Keratinocyte (primary cell): ENCODE data around the gene SORD. TPM values are rescaled to one million over a fixed set of nuclear protein-coding genes. Genes with fewer than 3 reads are reported as not detected.

Experiments used
- DNase-seq: peaks from one replicate; pipeline ENCODE4 v3.0.0-alpha.2; 2011; ENCODE audit warnings: low read depth, missing footprints, low spot score
- FAIRE-seq: peaks from 2 replicates; lab custom pipeline; 2011; peaks lifted over from hg19 to GRCh38; lab: Jason Lieb, UNC
- H2AFZ ChIP-seq: 2 replicates; pipeline ENCODE4 v1.6.0; 2012; ENCODE audit warnings: low read length, control low read depth, inconsistent platforms; ENCODE audit not compliant: control insufficient read depth
- H3K27ac ChIP-seq: 2 replicates; pipeline ENCODE4 v1.5.1; 2011; ENCODE audit warnings: low read length; ENCODE audit not compliant: control insufficient read depth, insufficient read depth
- H3K27me3 ChIP-seq: 3 replicates; pipeline ENCODE4 v1.6.0; 2011; ENCODE audit warnings: low read length; ENCODE audit not compliant: control insufficient read depth, insufficient read depth; ENCODE audit errors: extremely low read depth
- H3K36me3 ChIP-seq, 2 experiments: 2 replicates in 1 of 2; 3 replicates in 1 of 2; pipeline ENCODE4 v1.5.1; 2011; ENCODE audit warnings: low read length in 2 of 2, mild to moderate bottlenecking in 1 of 2; ENCODE audit not compliant: control insufficient read depth in 2 of 2, insufficient read depth in 2 of 2; ENCODE audit errors: extremely low read depth in 1 of 2
- H3K4me1 ChIP-seq: 3 replicates; pipeline ENCODE4 v1.5.1; 2011; ENCODE audit warnings: low read length; ENCODE audit not compliant: control insufficient read depth, insufficient read depth; ENCODE audit errors: extremely low read depth
- H3K4me2 ChIP-seq: 3 replicates; pipeline ENCODE4 v1.6.0; 2011; ENCODE audit warnings: low read depth, low read length; ENCODE audit not compliant: control insufficient read depth, insufficient read depth; ENCODE audit errors: extremely low read depth
- H3K4me3 ChIP-seq, 3 experiments: fragments of 200-600 bp in 1 of 3; sonication (generic) in 1 of 3; 2 replicates in 2 of 3; 3 replicates in 1 of 3; pipeline ENCODE4 v1.5.1; 2011 to 2016; ENCODE audit warnings: low read length in 3 of 3, mild to moderate bottlenecking in 3 of 3, control low read depth in 2 of 3, inconsistent platforms in 1 of 3, low read depth in 1 of 3, mixed read lengths in 1 of 3, mixed run types in 1 of 3, moderate library complexity in 1 of 3; ENCODE audit not compliant: control insufficient read depth in 2 of 3, insufficient read depth in 2 of 3; ENCODE audit errors: extremely low read depth in 1 of 3
- H3K79me2 ChIP-seq: 2 replicates; pipeline ENCODE4 v1.6.0; 2012; ENCODE audit warnings: low read length; ENCODE audit not compliant: control insufficient read depth, insufficient read depth
- H3K9ac ChIP-seq: 3 replicates; pipeline ENCODE4 v1.6.0; 2011; ENCODE audit warnings: low read length; ENCODE audit not compliant: control insufficient read depth, insufficient read depth; ENCODE audit errors: extremely low read depth
- H3K9me1 ChIP-seq: 3 replicates; pipeline ENCODE4 v1.6.0; 2011; ENCODE audit warnings: low read length; ENCODE audit not compliant: control insufficient read depth, insufficient read depth; ENCODE audit errors: extremely low read depth
- H3K9me3 ChIP-seq: 2 replicates; pipeline ENCODE4 v1.5.1; 2012; ENCODE audit warnings: low read depth, low read length; ENCODE audit not compliant: control insufficient read depth
- H4K20me1 ChIP-seq: 3 replicates; pipeline ENCODE4 v1.6.0; 2011; ENCODE audit warnings: low read length; ENCODE audit not compliant: control insufficient read depth, insufficient read depth; ENCODE audit errors: extremely low read depth
- CTCF ChIP-seq, 3 experiments: IDR thresholded peaks in 1 of 3; conservative IDR thresholded peaks in 1 of 3; optimal IDR thresholded peaks in 1 of 3; 2 replicates in 2 of 3; 3 replicates in 1 of 3; pipeline versions ENCODE3 to v1.5.1; 2011; ENCODE audit warnings: low read length in 3 of 3, mild to moderate bottlenecking in 3 of 3, moderate library complexity in 2 of 3, control low read depth in 1 of 3, inconsistent platforms in 1 of 3; ENCODE audit not compliant: insufficient read depth in 2 of 3; ENCODE audit errors: extremely low read depth in 1 of 3
- EZH2 ChIP-seq: IDR thresholded peaks from one replicate; pipeline ENCODE4 v1.6.1; 2012; ENCODE audit warnings: inconsistent platforms, mild to moderate bottlenecking, low read length, moderate library complexity
- dilution Hi-C: fragments of 300-500 bp; cut with MboI; formaldehyde crosslinking; loops from one replicate; pipeline ENCODE4 v1.7.0; 2020; ENCODE audit warnings: low sequenced_read_pairs; ENCODE audit not compliant: extremely low pct_ligation_motif_present
- polyA plus RNA-seq, 5 experiments: library from polyadenylated mRNA; depleted of rRNA in 3 of 5; stranded (reverse) in 3 of 5; stranded (forward) in 1 of 5; unstranded in 1 of 5; fragments of >200 nt; gene quantifications; 1 replicate in 1 of 5; 2 replicates in 3 of 5; 3 replicates in 1 of 5; pipeline versions ENCODE4 v1.2.1 to v1.2.3, GENCODE V29; 2011 to 2012; ENCODE audit warnings: missing spikeins in 2 of 5, low read depth in 1 of 5, low replicate concordance in 1 of 5

SORD gene
- polyA plus RNA-seq, 1 donor (not counting 4 experiments of a cell fraction or from before 2014, with no cell fraction given) = 46.7 TPM

DNA sequence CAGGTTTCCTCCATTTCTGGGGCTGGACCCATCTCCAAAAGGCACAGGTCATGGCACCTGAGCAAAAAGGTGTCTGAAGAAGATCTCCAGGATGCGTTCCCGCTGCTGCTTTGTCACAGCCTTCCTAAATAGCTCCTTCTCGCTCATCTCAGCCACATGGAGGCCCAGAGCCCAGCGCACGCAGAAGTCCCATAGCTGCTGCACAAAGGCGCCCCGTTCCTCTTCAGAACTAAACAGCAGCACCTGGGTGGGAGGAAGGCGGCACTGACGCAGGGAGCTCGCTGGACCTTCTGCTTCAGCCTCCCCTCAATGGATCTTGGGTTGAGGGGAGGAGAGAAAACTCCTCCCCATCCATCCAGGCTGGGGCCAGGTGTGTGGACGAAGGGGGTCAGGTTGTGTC lies 82.6 kb downstream of the SORD start:
- no peak overlapping the region for H3K27ac ChIP-seq
- H3K9me1 ChIP-seq = no peaks in the 10 kb centered on the region
- H4K20me1 ChIP-seq = no peaks in the 10 kb centered on the region
- no peaks in the 10 kb centered on the region for H3K4me1 ChIP-seq
- H3K9me3 ChIP-seq = no peaks in the 10 kb centered on the region
- no peaks in the 10 kb centered on the region for H3K36me3 ChIP-seq
- no peak overlapping the region for H3K4me2 ChIP-seq
- H3K9ac ChIP-seq = no peak overlapping the region
- dilution Hi-C loops = no loop called here
- DNase-seq (no peak), FAIRE-seq (no peak)
- TF ChIP-seq EZH2 (no peak), CTCF (optimal IDR thresholded peaks at IDR 0.05 in 1 of 3, IDR thresholded peaks at IDR 0.05 in 1 of 3, conservative IDR thresholded peaks at IDR 0.05 in 1 of 3; ENCODE audit: extremely low read depth in 1 of 3, insufficient read depth in 2 of 3, low read length in 3 of 3) (no peak)
- no peaks in the 10 kb centered on the region for H3K79me2 ChIP-seq
- H3K27me3 ChIP-seq = peaks cover 24% of the 10 kb centered on the region
- no peak overlapping the region for H2AFZ ChIP-seq
- H3K4me3 ChIP-seq = no peak overlapping the region

DNA sequence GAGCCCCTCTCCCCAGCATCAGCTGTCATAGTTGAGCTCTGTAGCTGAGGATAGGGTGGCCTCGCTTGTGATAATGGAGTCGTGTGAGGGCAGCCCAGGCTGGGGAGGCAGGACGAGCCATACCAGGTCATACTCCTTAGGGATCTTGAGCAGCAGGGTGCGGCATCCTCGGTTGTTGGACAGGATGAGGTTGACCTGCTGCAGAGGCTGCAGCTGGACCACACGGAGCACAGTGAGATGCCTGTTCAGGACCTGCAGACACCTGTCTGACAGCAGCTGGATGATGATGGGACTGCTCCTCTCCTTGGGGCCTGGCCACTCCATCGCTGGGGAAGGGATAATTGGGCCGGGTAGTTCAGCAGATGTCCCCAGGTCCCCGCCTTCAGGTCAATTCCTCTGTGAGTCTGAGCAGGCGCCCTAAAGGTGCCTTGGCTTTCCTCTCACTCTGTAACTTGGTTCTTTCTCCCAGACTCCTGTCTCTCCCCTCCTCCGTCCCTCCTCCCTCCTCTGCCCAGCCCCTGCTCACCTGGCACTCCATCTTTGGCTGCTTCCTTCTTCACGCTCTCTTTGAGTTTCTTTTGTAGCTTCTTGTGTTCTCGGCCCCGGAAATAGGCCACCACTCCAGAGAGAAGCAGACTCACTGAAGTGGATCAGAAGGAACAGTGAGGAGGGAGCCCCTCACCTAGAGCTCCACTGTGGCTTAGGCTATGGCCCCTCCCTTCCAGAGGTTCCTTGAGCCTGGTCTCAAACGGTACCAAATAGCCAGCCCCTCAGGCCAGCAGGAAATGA lies 83.2 kb downstream of the SORD start:
- Histone ChIP-seq H3K79me2 (no peaks in the 10 kb centered on the region), H3K27ac (no peak overlapping the region), H3K4me3 (no peak overlapping the region), H2AFZ (no peak overlapping the region), H3K4me2 (no peak overlapping the region), H4K20me1 (no peaks in the 10 kb centered on the region), H3K9me3 (no peaks in the 10 kb centered on the region), H3K9ac (no peak overlapping the region), H3K4me1 (no peaks in the 10 kb centered on the region), H3K36me3 (no peaks in the 10 kb centered on the region), H3K27me3 (peaks cover 22% of the 10 kb centered on the region), H3K9me1 (no peaks in the 10 kb centered on the region)
- TF ChIP-seq EZH2 (no peak), CTCF (optimal IDR thresholded peaks at IDR 0.05 in 1 of 3, IDR thresholded peaks at IDR 0.05 in 1 of 3, conservative IDR thresholded peaks at IDR 0.05 in 1 of 3; ENCODE audit: extremely low read depth in 1 of 3, insufficient read depth in 2 of 3, low read length in 3 of 3) (no peak)
- DNase-seq (no peak), FAIRE-seq (no peak)
- dilution Hi-C loops = no loop called here
